Neural cell (in vitro differentiated cells): ENCODE measurements around the gene VWF. TPM values are rescaled to one million over a fixed set of nuclear protein-coding genes. Genes with fewer than 3 reads are reported as not detected.

Source experiments
- H2AFZ ChIP-seq: fragments of 200-600, 300-800 bp; sonication (generic), shearing (Covaris generic); 2 replicates; pipeline ENCODE4 v1.6.0; 2014; ENCODE audit warnings: low read depth, mild to moderate bottlenecking, antibody characterized with exemption, low read length, moderate library complexity
- H3F3A ChIP-seq: fragments of 200-600 bp; shearing (Covaris generic); 2 replicates; pipeline ENCODE4 v1.6.1; 2016; ENCODE audit warnings: mild to moderate bottlenecking, moderate library complexity, mixed read lengths, antibody characterized with exemption, low read length; ENCODE audit not compliant: insufficient read depth, poor library complexity, severe bottlenecking
- H3K27ac ChIP-seq: fragments of 200-600, 300-800 bp; sonication (generic), shearing (Covaris generic); 2 replicates; pipeline ENCODE4 v1.5.1; 2014; ENCODE audit warnings: mild to moderate bottlenecking, low read length, moderate library complexity
- H3K27me3 ChIP-seq: fragments of 300-800, 200-600 bp; sonication (generic), shearing (Covaris generic); 2 replicates; pipeline ENCODE4 v1.6.0; 2014; ENCODE audit warnings: mild to moderate bottlenecking, low read depth, low read length, moderate library complexity; ENCODE audit not compliant: insufficient read depth
- H3K36me3 ChIP-seq: fragments of 300-800, 200-600 bp; sonication (generic), shearing (Covaris generic); 2 replicates; pipeline ENCODE4 v1.5.1; 2014; ENCODE audit warnings: mild to moderate bottlenecking, antibody characterized with exemption, low read length, moderate library complexity; ENCODE audit not compliant: insufficient read depth
- H3K4me2 ChIP-seq: fragments of 300-800, 200-600 bp; sonication (generic), shearing (Covaris generic); 2 replicates; pipeline ENCODE4 v1.6.0; 2014; ENCODE audit warnings: mild to moderate bottlenecking, low read length
- H3K4me3 ChIP-seq: fragments of 300-800, 200-600 bp; sonication (generic), shearing (Covaris generic); 2 replicates; pipeline ENCODE4 v1.5.1; 2014; ENCODE audit warnings: mild to moderate bottlenecking, low read length, moderate library complexity
- H3K79me2 ChIP-seq: fragments of 200-600 bp; shearing (Covaris generic); replicated peaks from 2 replicates; pipeline ENCODE4 v1.6.0; 2014; ENCODE audit warnings: mild to moderate bottlenecking, low read length, moderate library complexity; ENCODE audit not compliant: insufficient read depth
- H3K9ac ChIP-seq: fragments of 300-800, 200-600 bp; sonication (generic), shearing (Covaris generic); 2 replicates; pipeline ENCODE4 v1.6.1; 2016; ENCODE audit warnings: mild to moderate bottlenecking, low read length, mixed read lengths
- H3K9me2 ChIP-seq: fragments of 200-600 bp; shearing (Covaris generic); 2 replicates; pipeline ENCODE4 v1.6.1; 2016; ENCODE audit warnings: mild to moderate bottlenecking, low read length, mixed read lengths; ENCODE audit not compliant: insufficient read depth
- H3K9me3 ChIP-seq: fragments of 200-600, 300-800 bp; sonication (generic), shearing (Covaris generic); 2 replicates; pipeline ENCODE4 v1.6.1; 2016; ENCODE audit warnings: mild to moderate bottlenecking, mixed run types, low read length, moderate library complexity, mixed read lengths
- H4K20me1 ChIP-seq: fragments of 200-600 bp; shearing (Covaris generic); 2 replicates; pipeline ENCODE4 v1.6.1; 2016; ENCODE audit warnings: mild to moderate bottlenecking, mixed run types; ENCODE audit not compliant: insufficient read depth
- CTCF ChIP-seq: fragments of 450-650 bp; IDR thresholded peaks from 2 replicates; pipeline ENCODE4 v1.5.1; 2014; ENCODE audit warnings: antibody characterized with exemption, mild to moderate bottlenecking, moderate library complexity; ENCODE audit not compliant: poor library complexity, severe bottlenecking
- EP300 ChIP-seq: fragments of 450-650 bp; conservative IDR thresholded peaks from 2 replicates; pipeline ENCODE4 v1.6.1; 2014; ENCODE audit warnings: antibody characterized with exemption, mild to moderate bottlenecking, moderate library complexity; ENCODE audit not compliant: poor library complexity, severe bottlenecking
- EZH2 ChIP-seq: fragments of 200-600, 300-800 bp; shearing (Covaris generic), sonication (generic); IDR thresholded peaks from 2 replicates; pipeline ENCODE4 v1.6.1; 2014; ENCODE audit warnings: antibody characterized with exemption, low read length, borderline replicate concordance, mild to moderate bottlenecking; ENCODE audit not compliant: insufficient read depth, poor library complexity, severe bottlenecking
- MXI1 ChIP-seq: fragments of 450-650 bp; conservative IDR thresholded peaks from 2 replicates; pipeline ENCODE4 v1.6.1; 2014; ENCODE audit warnings: antibody characterized with exemption, mild to moderate bottlenecking; ENCODE audit not compliant: poor library complexity, severe bottlenecking
- POLR2AphosphoS5 ChIP-seq: IDR thresholded peaks from 2 replicates; pipeline ENCODE4 v1.6.1; 2012
- RAD21 ChIP-seq: fragments of 450-650 bp; conservative IDR thresholded peaks from 2 replicates; pipeline ENCODE4 v1.6.1; 2014; ENCODE audit warnings: antibody characterized with exemption, mild to moderate bottlenecking, moderate library complexity
- REST ChIP-seq: IDR thresholded peaks from 2 replicates; pipeline ENCODE4 v1.6.1; 2012; ENCODE audit warnings: borderline replicate concordance
- SMC3 ChIP-seq: fragments of 450-650 bp; conservative IDR thresholded peaks from 2 replicates; pipeline ENCODE4 v1.6.1; 2014; ENCODE audit warnings: antibody characterized with exemption, mild to moderate bottlenecking, moderate library complexity; ENCODE audit not compliant: poor library complexity
- TAF1 ChIP-seq: IDR thresholded peaks from 2 replicates; pipeline ENCODE4 v1.6.1; 2012; ENCODE audit warnings: low read depth
- polyA plus RNA-seq: library from polyadenylated mRNA; depleted of rRNA; stranded (reverse); fragments of >200 nt; gene quantifications from 2 replicates; pipeline ENCODE4 v1.2.3, GENCODE V29; 2014

Gene VWF
- polyA plus RNA-seq, 1 donor from 2014 or later, result not detected

GRCh38 chr12:5904969-5905368 is 219.5 kb downstream of the VWF start:
- no peaks in the 10 kb centered on the region for H3K36me3 ChIP-seq

GRCh38 chr12:5904441-5904840 is 220.0 kb downstream of the VWF start:
- no peaks in the 10 kb centered on the region for H3K27me3 ChIP-seq
- TF ChIP-seq REST, result no peak
- no peak for TF ChIP-seq POLR2AphosphoS5
- H3K9me2 ChIP-seq, result no peaks in the 10 kb centered on the region
- no peaks in the 10 kb centered on the region for H3K79me2 ChIP-seq
- no peaks in the 10 kb centered on the region for H3F3A ChIP-seq
- no peak overlapping the region for H3K27ac ChIP-seq
- no peaks in the 10 kb centered on the region for H3K9me3 ChIP-seq
- no peak overlapping the region for H3K4me2 ChIP-seq
- no peaks in the 10 kb centered on the region for H4K20me1 ChIP-seq
- H2AFZ ChIP-seq, result no peak overlapping the region
- H3K36me3 ChIP-seq, result no peaks in the 10 kb centered on the region
- no peak overlapping the region for H3K9ac ChIP-seq
- no peak overlapping the region for H3K4me3 ChIP-seq

More at GRCh38 chr12:5904969-5905368, 219.5 kb downstream of the VWF start:
- TF ChIP-seq MXI1 (no peak), TAF1 (no peak), RAD21 (no peak), SMC3 (no peak), REST (no peak), EZH2 (no peak), EP300 (no peak), POLR2AphosphoS5 (no peak), CTCF (no peak)
- Histone ChIP-seq H3K4me2 (no peak overlapping the region), H3K9me3 (no peaks in the 10 kb centered on the region), H3K9ac (no peak overlapping the region), H3F3A (no peaks in the 10 kb centered on the region), H3K79me2 (no peaks in the 10 kb centered on the region), H4K20me1 (no peaks in the 10 kb centered on the region), H2AFZ (no peak overlapping the region), H3K4me3 (no peak overlapping the region), H3K9me2 (no peaks in the 10 kb centered on the region), H3K27me3 (no peaks in the 10 kb centered on the region), H3K27ac (no peak overlapping the region)
